H1 (cell line): ENCODE data around the gene SLC20A1. TPM values are rescaled to one million over a fixed set of nuclear protein-coding genes. Genes with fewer than 3 reads are reported as not detected.
"Not testable (repeated sequence)": the region's sequence is repeated elsewhere in the genome, so short reads cannot be mapped to it uniquely, and the experiment has no call there.

Source experiments
- CTCF ChIA-PET: fragments of 300-600 bp; sonication (Branson Sonifier 250); formaldehyde crosslinking; loops from one replicate; lab custom pipeline; 2021; ENCODE audit not compliant: partially characterized antibody; lab: Charles Lee
- POLR2A ChIA-PET: fragments of 300-600 bp; sonication (Branson Sonifier 250); formaldehyde crosslinking; loops from one replicate; lab custom pipeline; 2021; ENCODE audit warnings: inconsistent platforms; ENCODE audit not compliant: partially characterized antibody; lab: Charles Lee
- DNase-seq, 2 experiments: peaks; one replicate each; pipeline versions ENCODE4 v3.0.0 to v3.0.0-alpha.2; 2010 to 2022; ENCODE audit warnings: low spot score in 2 of 2, low read depth in 1 of 2, mixed read lengths in 1 of 2
- FAIRE-seq: peaks from 2 replicates; lab custom pipeline; 2011; peaks lifted over from hg19 to GRCh38; lab: Jason Lieb, UNC
- H2AFZ ChIP-seq: 2 replicates; pipeline ENCODE4 v1.8.1; 2012; ENCODE audit warnings: low read length, inconsistent platforms
- H2AK5ac ChIP-seq: 2 replicates; pipeline ENCODE4 v1.6.1; 2013; ENCODE audit warnings: low read depth, low read length
- H2BK120ac ChIP-seq: replicated peaks from 2 replicates; pipeline ENCODE3; 2013; ENCODE audit warnings: low read depth, low read length, inconsistent platforms
- H2BK12ac ChIP-seq: 2 replicates; pipeline ENCODE4 v1.6.1; 2013; ENCODE audit warnings: low read depth, low read length
- H2BK15ac ChIP-seq: 2 replicates; pipeline ENCODE4 v1.6.1; 2013; ENCODE audit warnings: low read length
- H2BK20ac ChIP-seq: 2 replicates; pipeline ENCODE4 v1.6.1; 2013; ENCODE audit warnings: low read length
- H2BK5ac ChIP-seq: 2 replicates; pipeline ENCODE4 v1.6.1; 2013; ENCODE audit warnings: low read depth, low read length
- H3K14ac ChIP-seq: 2 replicates; pipeline ENCODE4 v1.6.1; 2013; ENCODE audit warnings: inconsistent platforms; ENCODE audit not compliant: insufficient read length
- H3K18ac ChIP-seq: 2 replicates; pipeline ENCODE4 v1.6.1; 2013; ENCODE audit warnings: low read length; ENCODE audit errors: extremely low read depth
- H3K23ac ChIP-seq: 2 replicates; pipeline ENCODE4 v1.6.1; 2013; ENCODE audit warnings: inconsistent platforms; ENCODE audit not compliant: insufficient read length
- H3K23me2 ChIP-seq: 2 replicates; pipeline ENCODE4 v1.6.1; 2013; ENCODE audit warnings: low read depth, low read length
- H3K27ac ChIP-seq: 2 replicates; pipeline ENCODE4 v1.6.1; 2011; ENCODE audit warnings: low read depth, low read length, inconsistent platforms
- H3K27me3 ChIP-seq, 4 experiments: replicated peaks in 1 of 4; 1 replicate in 1 of 4; 2 replicates in 3 of 4; pipeline versions ENCODE4 v1.6.1 to v1.8.1; 2011 to 2013; ENCODE audit warnings: low read length in 3 of 4, mild to moderate bottlenecking in 3 of 4, inconsistent platforms in 2 of 4, mixed read lengths in 2 of 4, moderate library complexity in 1 of 4; ENCODE audit not compliant: control insufficient read depth in 3 of 4, insufficient read depth in 3 of 4; ENCODE audit errors: extremely low read depth in 1 of 4
- H3K36me3 ChIP-seq, 4 experiments: 2 replicates each; pipeline versions ENCODE4 v1.6.1 to v1.8.1; 2011 to 2013; ENCODE audit warnings: mild to moderate bottlenecking in 4 of 4, low read length in 3 of 4, moderate library complexity in 2 of 4, control low read depth in 1 of 4, inconsistent platforms in 1 of 4; ENCODE audit not compliant: insufficient read depth in 4 of 4, control insufficient read depth in 2 of 4
- H3K4ac ChIP-seq: replicated peaks from 2 replicates; pipeline ENCODE3; 2013; ENCODE audit warnings: low read length, low read depth, mixed read lengths, inconsistent platforms; ENCODE audit not compliant: insufficient read length
- H3K4me1 ChIP-seq, 4 experiments: replicated peaks in 1 of 4; 1 replicate in 1 of 4; 2 replicates in 3 of 4; pipeline versions ENCODE4 v1.6.1 to v1.8.1; 2011 to 2013; ENCODE audit warnings: low read length in 3 of 4, inconsistent platforms in 2 of 4, mixed read lengths in 1 of 4; ENCODE audit not compliant: insufficient read depth in 4 of 4, control insufficient read depth in 3 of 4
- H3K4me2 ChIP-seq, 2 experiments: 2 replicates each; pipeline versions ENCODE4 v1.6.1 to v1.8.1; 2011 to 2013; ENCODE audit warnings: low read depth in 2 of 2, low read length in 2 of 2, control low read depth in 1 of 2, inconsistent platforms in 1 of 2, mild to moderate bottlenecking in 1 of 2; ENCODE audit not compliant: insufficient read depth in 1 of 2
- H3K4me3 ChIP-seq, 4 experiments: fragments of 200-600, 300-600 bp in 1 of 4; sonication (generic), shearing (Covaris generic), sonication (Bioruptor Twin) in 1 of 4; 2 replicates each; pipeline versions ENCODE4 v1.5.1 to v1.8.1; 2011 to 2016; ENCODE audit warnings: low read length in 4 of 4, low read depth in 3 of 4, control low read depth in 2 of 4, inconsistent platforms in 2 of 4, mild to moderate bottlenecking in 2 of 4, mixed read lengths in 1 of 4, moderate library complexity in 1 of 4; ENCODE audit not compliant: insufficient read depth in 2 of 4; ENCODE audit errors: extremely low read depth in 1 of 4
- H3K56ac ChIP-seq: replicated peaks from 2 replicates; pipeline ENCODE3; 2013; ENCODE audit warnings: low read depth, mild to moderate bottlenecking, mixed read lengths, low read length, inconsistent platforms; ENCODE audit not compliant: insufficient read length
- H3K79me1 ChIP-seq: 2 replicates; pipeline ENCODE4 v1.6.1; 2013; ENCODE audit warnings: low read depth, low read length, control low read depth
- H3K79me2 ChIP-seq, 2 experiments: 2 replicates each; pipeline versions ENCODE4 v1.6.1 to v1.8.1; 2012 to 2013; ENCODE audit warnings: low read length in 2 of 2, mild to moderate bottlenecking in 2 of 2, inconsistent platforms in 1 of 2; ENCODE audit not compliant: insufficient read depth in 2 of 2, control insufficient read depth in 1 of 2
- H3K9ac ChIP-seq, 4 experiments: replicated peaks in 1 of 4; 1 replicate in 1 of 4; 2 replicates in 3 of 4; pipeline versions ENCODE4 v1.6.1 to v1.8.1; 2011 to 2013; ENCODE audit warnings: low read depth in 3 of 4, low read length in 3 of 4, control low read depth in 2 of 4, mild to moderate bottlenecking in 2 of 4, moderate library complexity in 2 of 4, inconsistent platforms in 1 of 4; ENCODE audit errors: extremely low read depth in 1 of 4
- H3K9me3 ChIP-seq, 2 experiments: 2 replicates each; pipeline versions ENCODE4 v1.6.1 to v1.8.1; 2012 to 2013; ENCODE audit warnings: mild to moderate bottlenecking in 2 of 2, moderate library complexity in 2 of 2, control low read depth in 1 of 2, inconsistent platforms in 1 of 2, low read depth in 1 of 2, low read length in 1 of 2, mixed read lengths in 1 of 2; ENCODE audit not compliant: insufficient read depth in 2 of 2
- H4K20me1 ChIP-seq, 2 experiments: replicated peaks in 1 of 2; 2 replicates each; pipeline versions ENCODE3 to v1.8.1; 2011 to 2013; ENCODE audit warnings: inconsistent platforms in 2 of 2, low read length in 2 of 2, mild to moderate bottlenecking in 1 of 2; ENCODE audit not compliant: insufficient read depth in 2 of 2, control insufficient read depth in 1 of 2
- H4K5ac ChIP-seq: 2 replicates; pipeline ENCODE4 v1.6.1; 2013; ENCODE audit warnings: low read length, low read depth, mixed read lengths, inconsistent platforms; ENCODE audit not compliant: insufficient read length
- H4K8ac ChIP-seq: 2 replicates; pipeline ENCODE4 v1.8.0; 2013; ENCODE audit warnings: mild to moderate bottlenecking, moderate library complexity, low read length, inconsistent platforms; ENCODE audit not compliant: insufficient read depth; ENCODE audit errors: extremely low read depth
- H4K91ac ChIP-seq: replicated peaks from 2 replicates; pipeline ENCODE3; 2013; ENCODE audit warnings: low read length, mixed read lengths, inconsistent platforms; ENCODE audit not compliant: insufficient read length
- WGBS, 2 experiments: shearing (Covaris generic) in 1 of 2; methylation state at CpG; one replicate each; pipeline versions ENCODE4 v1.1.6 to v1.1.7; 2013 to 2015; ENCODE audit warnings: low lambda C conversion rate in 2 of 2, mixed read lengths in 2 of 2, inconsistent platforms in 1 of 2, low coverage in 1 of 2, missing lambda C conversion rate in 1 of 2; ENCODE audit not compliant: insufficient replicate concordance in 2 of 2, insufficient coverage in 1 of 2, insufficient read length in 1 of 2; ENCODE audit errors: extremely low coverage in 1 of 2, missing lambda C conversion rate in 1 of 2; 5-methylcytosine and 5-hydroxymethylcytosine counted together
- polyA plus RNA-seq, 7 experiments: library from polyadenylated mRNA; depleted of rRNA in 3 of 7; stranded (reverse) in 5 of 7; unstranded in 2 of 7; fragments of >200 nt in 5 of 7; fragments of 200-250 nt in 2 of 7; gene quantifications; 1 replicate in 5 of 7; 2 replicates in 1 of 7; 4 replicates in 1 of 7; pipeline versions ENCODE4 v1.2.1 to v1.2.3, GENCODE V29; 2011 to 2013; ENCODE audit warnings: missing spikeins in 2 of 7, mixed read lengths in 2 of 7
- total RNA-seq: library from RNA; stranded (reverse); fragmentation: NEBNext Ultra II Directional; extraction: Animal tissue kit (Norgen Biotek cat#: 25700); gene quantifications from 2 replicates; pipeline ENCODE4 v1.2.1, GENCODE V29; 2021

The SLC20A1 gene
- total and polyA plus RNA-seq, 2 of the 8 experiments (the other 6 are each of a cell fraction or from before 2014, with no cell fraction given) = 42.6 to 105 TPM

DNA sequence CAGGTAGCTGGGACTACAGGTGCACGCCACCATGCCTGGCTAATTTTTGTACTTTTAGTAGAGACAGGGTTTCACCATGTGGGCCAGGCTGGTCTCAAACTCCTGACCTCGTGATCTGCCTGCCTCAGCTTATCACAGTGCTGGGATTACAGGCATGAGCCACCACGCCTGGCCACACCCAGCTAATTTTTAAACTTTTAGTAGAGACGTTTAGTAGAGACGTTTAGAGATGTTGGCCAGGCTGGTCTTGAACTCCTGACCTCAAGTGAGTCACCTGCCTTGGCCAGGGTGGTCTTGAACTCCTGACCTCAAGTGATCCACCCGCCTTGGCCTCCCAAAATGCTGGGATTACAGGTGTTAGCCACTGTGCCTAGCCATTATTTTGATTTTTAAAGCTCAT is 21.8 kb downstream of the SLC20A1 start:
- not testable (repeated sequence) for H3K9me3 ChIP-seq, H2BK12ac ChIP-seq, H3K4ac ChIP-seq, H4K20me1 ChIP-seq, H2BK5ac ChIP-seq, H3K14ac ChIP-seq, H3K4me1 ChIP-seq, H3K27me3 ChIP-seq, H4K5ac ChIP-seq, H3K27ac ChIP-seq, H3K4me2 ChIP-seq, H4K8ac ChIP-seq, H3K18ac ChIP-seq, DNase-seq, H3K79me1 ChIP-seq, FAIRE-seq, H4K91ac ChIP-seq, H3K4me3 ChIP-seq, H2BK15ac ChIP-seq, H3K9ac ChIP-seq, H2AK5ac ChIP-seq, H3K23ac ChIP-seq, H2AFZ ChIP-seq, H3K79me2 ChIP-seq, H3K56ac ChIP-seq, H2BK120ac ChIP-seq, H2BK20ac ChIP-seq, H3K23me2 ChIP-seq
- POLR2A ChIA-PET = interaction anchor here (1.8 to 15.0 kb wide), 3 partner anchors 10 to 21 kb away, joined by 4 to 146 read pairs (median 34); partner anchors contain the start of gene SLC20A1
- H3K36me3 ChIP-seq = peaks cover 11 to 29% (median 16%) of the 10 kb centered on the region in 4 experiments
- CTCF ChIA-PET = interaction anchor here (0.9 to 5.8 kb wide), 4 partner anchors 9 to 58 kb away, joined by 4 to 31 read pairs (median 15); no protein-coding TSS in a partner anchor
- WGBS, 2 experiments = 100% methylated on average over 6 of the region's 6 CpGs; no CpG with 5 or more reads in 1 of the 2 experiments
